Thymus (tissue), 11 donors: ENCODE results near the gene PLPP7. TPM values are rescaled to one million over a fixed set of nuclear protein-coding genes. Genes with fewer than 3 reads are reported as not detected.

Experiments
- DNase-seq, 9 donors: peaks; one replicate each; pipeline ENCODE4 v3.0.0-alpha.2; 2013; ENCODE audit warnings: low spot score in 9 of 9, low read depth in 6 of 9, missing footprints in 1 of 9
- H3K27ac ChIP-seq, 2 donors: one replicate each; pipeline ENCODE4 v1.5.1; 2013; ENCODE audit warnings: control low read depth in 1 of 2, low read depth in 1 of 2, low read length in 1 of 2, mild to moderate bottlenecking in 1 of 2, moderate library complexity in 1 of 2
- H3K27me3 ChIP-seq, 2 donors: one replicate each; pipeline ENCODE4 v1.5.1; 2013; ENCODE audit warnings: low read length in 1 of 2; ENCODE audit not compliant: control insufficient read depth in 2 of 2, insufficient read depth in 1 of 2
- H3K36me3 ChIP-seq, 2 donors: one replicate each; pipeline ENCODE4 v1.5.1; 2013; ENCODE audit warnings: low read length in 1 of 2, mild to moderate bottlenecking in 1 of 2, moderate library complexity in 1 of 2; ENCODE audit not compliant: control insufficient read depth in 2 of 2, insufficient read depth in 2 of 2
- H3K4me1 ChIP-seq, 2 donors: one replicate each; pipeline ENCODE4 v1.5.1; 2013; ENCODE audit warnings: low read length in 2 of 2; ENCODE audit not compliant: control insufficient read depth in 2 of 2, insufficient read depth in 2 of 2
- H3K4me3 ChIP-seq, 2 donors: one replicate each; pipeline ENCODE4 v1.5.1; 2013; ENCODE audit warnings: low read length in 2 of 2, control low read depth in 1 of 2, mild to moderate bottlenecking in 1 of 2
- H3K9me3 ChIP-seq, 2 donors: one replicate each; pipeline ENCODE4 v1.5.1; 2013; ENCODE audit warnings: low read length in 1 of 2, mild to moderate bottlenecking in 1 of 2; ENCODE audit not compliant: control insufficient read depth in 2 of 2, insufficient read depth in 1 of 2
- WGBS: extraction: QIAGEN DNeasy Blood & Tissue Kit; methylation state at CpG from one replicate; pipeline ENCODE4 v1.1.7; 2013; 5-methylcytosine and 5-hydroxymethylcytosine counted together
- polyA plus RNA-seq: library from polyadenylated mRNA; stranded (reverse); fragments of 200-250 nt; gene quantifications from one replicate; pipeline ENCODE4 v1.2.3, GENCODE V29; 2013
- total RNA-seq: library from RNA; stranded (reverse); fragments of 120-200 nt; gene quantifications from one replicate; pipeline ENCODE4 v1.2.4, GENCODE V29; 2013
- donor health status: healthy.

Gene PLPP7
- total and polyA plus RNA-seq, 2 donors = 0.52 to 0.96 TPM

- 96% methylated on average over 6 of the region's 6 CpGs for WGBS
- H3K27ac ChIP-seq = no peak overlapping the region
- peaks cover 10 to 28% of the 10 kb centered on the region in 2 donors for H3K27me3 ChIP-seq
- H3K9me3 ChIP-seq = peaks cover 0 to 11% of the 10 kb centered on the region in 2 donors
- peaks cover 0 to 5% of the 10 kb centered on the region in 2 donors for H3K4me1 ChIP-seq
- DNase-seq = no peak
- no peaks in the 10 kb centered on the region for H3K36me3 ChIP-seq
- no peak overlapping the region for H3K4me3 ChIP-seq
Measured at GRCh38 chr9:131287359-131287758, 2.2 kb upstream of the PLPP7 start.

GRCh38 chr9:131288217-131288616 is 1.3 kb upstream of the PLPP7 start:
- H3K4me1 ChIP-seq = peaks cover 0 to under 1% of the 10 kb centered on the region in 2 donors
- H3K27me3 ChIP-seq = peaks cover 2 to 19% of the 10 kb centered on the region in 2 donors
- H3K9me3 ChIP-seq = peaks cover 0 to 5% of the 10 kb centered on the region in 2 donors
- no peaks in the 10 kb centered on the region for H3K36me3 ChIP-seq
- no peak overlapping the region for H3K4me3 ChIP-seq
- no peak overlapping the region for H3K27ac ChIP-seq
- 80% methylated on average over 9 of the region's 9 CpGs for WGBS
- no peak for DNase-seq

DNA sequence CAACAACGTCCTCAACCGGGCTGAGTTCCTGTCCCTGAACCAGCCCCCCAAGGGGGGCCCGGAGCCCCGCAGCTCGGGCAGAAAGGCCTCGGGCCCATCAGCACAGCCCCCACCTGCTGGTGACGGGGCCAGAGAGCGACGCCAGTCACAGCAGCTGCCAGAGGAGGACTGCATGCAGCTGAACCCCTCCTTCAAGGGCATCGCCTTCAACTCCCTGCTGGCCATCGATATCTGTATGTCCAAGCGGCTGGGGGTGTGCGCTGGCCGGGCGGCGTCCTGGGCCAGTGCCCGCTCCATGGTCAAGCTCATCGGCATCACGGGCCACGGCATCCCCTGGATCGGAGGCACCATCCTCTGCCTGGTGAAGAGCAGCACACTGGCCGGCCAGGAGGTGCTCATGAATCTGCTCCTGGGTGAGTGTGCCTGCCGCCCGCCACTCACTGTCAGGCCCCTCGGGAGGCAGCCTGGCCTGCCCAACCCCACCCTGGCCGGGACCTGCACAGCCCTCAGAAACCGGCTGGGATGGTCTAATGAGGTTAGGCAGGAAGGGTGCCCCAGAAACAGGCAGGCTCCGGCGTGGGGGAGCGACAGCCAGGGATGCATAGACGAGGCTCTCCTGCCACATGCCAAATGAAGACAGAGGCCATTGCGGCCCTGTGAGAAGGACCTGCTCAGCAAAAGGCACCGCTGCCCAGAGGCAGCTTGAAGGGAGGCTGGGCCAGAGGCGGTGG is 678 bp downstream of the PLPP7 start:
- no peak for DNase-seq
- Histone ChIP-seq H3K9me3 (no peaks in the 10 kb centered on the region), H3K27me3 (no peaks in the 10 kb centered on the region), H3K4me1 (no peaks in the 10 kb centered on the region), H3K27ac (no peak overlapping the region), H3K4me3 (no peak overlapping the region), H3K36me3 (no peaks in the 10 kb centered on the region)
- WGBS = 89% methylated on average over 34 of the region's 34 CpGs

- no peaks in the 10 kb centered on the region for H3K9me3 ChIP-seq
- H3K4me3 ChIP-seq = no peak overlapping the region
- 95% methylated on average over 17 of the region's 17 CpGs for WGBS
Measured at GRCh38 chr9:131290767-131291370, 1.3 kb downstream of the PLPP7 start.

DNA sequence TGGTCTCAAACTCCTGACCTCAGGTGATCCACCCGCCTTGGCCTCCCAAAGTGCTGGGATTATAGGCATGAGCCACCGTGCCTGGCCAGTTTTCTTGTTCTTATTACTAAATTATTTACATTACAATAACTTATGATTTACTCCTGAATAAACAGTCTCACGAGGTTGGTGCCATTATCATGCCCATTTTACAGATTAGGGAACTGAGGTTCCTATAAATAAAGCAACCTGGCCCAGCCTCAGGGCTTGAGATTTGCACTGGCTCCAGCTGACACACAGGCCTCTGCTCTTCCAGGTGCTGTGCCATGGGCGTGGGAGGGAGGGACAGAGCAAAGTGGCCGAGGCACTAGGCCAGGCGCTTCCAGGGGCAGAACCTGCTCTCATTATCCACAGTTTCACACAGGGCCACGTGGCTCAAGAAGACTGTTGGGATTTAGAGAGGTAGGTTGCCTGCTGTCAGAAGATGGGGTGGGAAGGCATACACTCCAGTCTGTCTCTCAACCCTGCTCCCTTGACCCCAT is 2.3 kb downstream of the PLPP7 start:
- peaks cover 0 to 3% of the 10 kb centered on the region in 2 donors for H3K27me3 ChIP-seq
- H3K27ac ChIP-seq = no peak overlapping the region
- H3K4me1 ChIP-seq = no peaks in the 10 kb centered on the region
- DNase-seq = no peak
- no peaks in the 10 kb centered on the region for H3K36me3 ChIP-seq
- WGBS = 97% methylated on average over 7 of the region's 7 CpGs
- no peaks in the 10 kb centered on the region for H3K9me3 ChIP-seq
- H3K4me3 ChIP-seq = no peak overlapping the region

More at GRCh38 chr9:131290767-131291370, 1.3 kb downstream of the PLPP7 start:
- no peak for DNase-seq
- H3K27me3 ChIP-seq = no peaks in the 10 kb centered on the region
- no peak overlapping the region for H3K27ac ChIP-seq
- no peaks in the 10 kb centered on the region for H3K4me1 ChIP-seq
- no peaks in the 10 kb centered on the region for H3K36me3 ChIP-seq

- WGBS = 98% methylated on average over 10 of the region's 10 CpGs
- H3K4me3 ChIP-seq = no peak overlapping the region
- H3K36me3 ChIP-seq = no peaks in the 10 kb centered on the region
- H3K4me1 ChIP-seq = no peaks in the 10 kb centered on the region
- H3K27me3 ChIP-seq = peaks cover 0 to 4% of the 10 kb centered on the region in 2 donors
- no peak for DNase-seq
- no peak overlapping the region for H3K27ac ChIP-seq
- H3K9me3 ChIP-seq = no peaks in the 10 kb centered on the region
Measured at GRCh38 chr9:131292937-131293336, 3.4 kb downstream of the PLPP7 start.

DNA sequence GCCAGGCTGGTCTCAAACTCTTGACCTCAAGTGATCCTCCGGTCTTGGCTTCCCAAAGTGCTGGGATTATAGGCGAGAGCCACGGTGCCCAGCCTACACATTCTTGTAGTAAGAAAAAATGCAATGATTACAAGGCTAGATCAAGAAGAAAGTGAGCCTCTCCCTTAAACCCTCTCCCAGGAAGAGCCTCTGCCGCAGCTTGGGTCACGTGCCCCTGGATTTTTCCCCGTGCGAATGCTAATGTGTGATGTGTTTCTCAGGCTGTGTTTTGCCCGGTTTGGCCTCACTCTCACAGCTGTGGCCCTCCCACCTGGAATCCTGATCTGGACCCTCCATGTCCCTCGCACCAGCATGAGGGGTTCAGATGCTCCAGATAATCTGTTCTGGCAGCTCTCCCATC is 6.9 kb downstream of the PLPP7 start:
- WGBS = 97% methylated on average over 9 of the region's 9 CpGs
- no peak for DNase-seq
- Histone ChIP-seq H3K4me3 (no peak overlapping the region), H3K27me3 (peaks cover 0 to 4% of the 10 kb centered on the region in 2 donors), H3K36me3 (no peaks in the 10 kb centered on the region), H3K27ac (no peak overlapping the region), H3K4me1 (no peaks in the 10 kb centered on the region), H3K9me3 (no peaks in the 10 kb centered on the region)

GRCh38 chr9:131296906-131297500 is 7.5 kb downstream of the PLPP7 start:
- Histone ChIP-seq H3K27me3 (peaks cover 0 to 4% of the 10 kb centered on the region in 2 donors), H3K27ac (no peak overlapping the region), H3K4me3 (no peak overlapping the region), H3K9me3 (no peaks in the 10 kb centered on the region), H3K4me1 (no peaks in the 10 kb centered on the region), H3K36me3 (no peaks in the 10 kb centered on the region)
- DNase-seq = no peak
- 97% methylated on average over 8 of the region's 8 CpGs for WGBS

- H3K27ac ChIP-seq = no peak overlapping the region
- H3K27me3 ChIP-seq = peaks cover 0 to 4% of the 10 kb centered on the region in 2 donors
- 95% methylated on average over 11 of the region's 11 CpGs for WGBS
- H3K36me3 ChIP-seq = no peaks in the 10 kb centered on the region
- DNase-seq = no peak
- no peaks in the 10 kb centered on the region for H3K4me1 ChIP-seq
- H3K4me3 ChIP-seq = no peak overlapping the region
- no peaks in the 10 kb centered on the region for H3K9me3 ChIP-seq
Measured at GRCh38 chr9:131297903-131298302, 8.4 kb downstream of the PLPP7 start.
